GM19452 (cell line): ENCODE data around the gene KIAA1217.

Experiments used
- ATAC-seq: cut with Tn5 transposase; IDR thresholded peaks from one replicate; pipeline ENCODE4 v1.9.1; 2021; ENCODE audit not compliant: unreplicated experiment

The KIAA1217 gene

GRCh38 chr10:24279166-24279565 is 70.2 kb downstream of the KIAA1217 start:
- no peak for ATAC-seq

- no peak for ATAC-seq
These were observed 78.7 kb downstream of the KIAA1217 start for GRCh38 chr10:24287559-24288195.

- ATAC-seq: no peak
These were observed 79.6 kb downstream of the KIAA1217 start for GRCh38 chr10:24288581-24288980.

- ATAC-seq: no peak
These were observed 80.3 kb downstream of the KIAA1217 start for GRCh38 chr10:24289235-24289634.

- ATAC-seq: no peak
These were observed 83.7 kb downstream of the KIAA1217 start for GRCh38 chr10:24292304-24293293.

- no peak for ATAC-seq
These were observed 90.8 kb downstream of the KIAA1217 start for GRCh38 chr10:24299578-24300260.

- ATAC-seq: no peak
These were observed 94.8 kb downstream of the KIAA1217 start for GRCh38 chr10:24303522-24304310.

GRCh38 chr10:24305551-24306506 is 96.9 kb downstream of the KIAA1217 start:
- ATAC-seq: no peak

GRCh38 chr10:24306507-24306875 is 97.6 kb downstream of the KIAA1217 start:
- no peak for ATAC-seq

GRCh38 chr10:24307116-24307515 is 98.2 kb downstream of the KIAA1217 start:
- ATAC-seq: no peak

GRCh38 chr10:24307696-24308485 is 99.0 kb downstream of the KIAA1217 start:
- no peak for ATAC-seq

GRCh38 chr10:24310104-24310503 is 101.2 kb downstream of the KIAA1217 start:
- ATAC-seq: no peak

GRCh38 chr10:24311888-24312287 is 103.0 kb downstream of the KIAA1217 start:
- ATAC-seq: no peak

GRCh38 chr10:24313283-24313682 is 104.3 kb downstream of the KIAA1217 start:
- ATAC-seq: no peak

- no peak for ATAC-seq
These were observed 106.3 kb downstream of the KIAA1217 start for GRCh38 chr10:24315211-24315610.

GRCh38 chr10:24318517-24318916 is 109.6 kb downstream of the KIAA1217 start:
- ATAC-seq: no peak

- no peak for ATAC-seq
These were observed 111.4 kb downstream of the KIAA1217 start for GRCh38 chr10:24320373-24320772.

- ATAC-seq: no peak
These were observed 115.7 kb downstream of the KIAA1217 start for GRCh38 chr10:24324651-24325050.

- no peak for ATAC-seq
These were observed 122.5 kb downstream of the KIAA1217 start for GRCh38 chr10:24331457-24331856.
